Measurements from ENCODE around the gene SBK3.
"Not testable (repeated sequence)": the region's sequence is repeated elsewhere in the genome, so short reads cannot be mapped to it uniquely, and the experiment has no call there.

Gene SBK3

DNA sequence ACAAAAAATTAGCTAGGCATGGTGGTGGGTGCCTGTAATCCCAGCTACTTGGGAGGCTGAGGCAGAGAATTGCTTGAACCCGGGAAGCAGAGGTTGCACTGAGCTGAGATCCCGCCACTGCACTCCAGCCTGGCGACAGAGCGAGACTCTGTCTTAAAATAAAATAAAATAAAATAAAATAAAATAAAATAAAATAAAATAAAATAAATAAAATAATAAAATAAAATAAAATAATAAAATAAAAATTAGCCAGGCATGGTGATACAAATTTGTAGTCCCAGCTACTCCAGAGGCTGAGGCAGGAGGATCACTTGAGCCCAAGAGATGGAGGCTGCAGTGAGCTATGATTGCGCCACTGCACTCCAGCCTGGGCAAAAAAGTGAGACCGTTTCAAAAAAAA lies 28.6 kb upstream of the SBK3 start:
- FAIRE-seq = not testable (repeated sequence)

- FAIRE-seq = not testable (repeated sequence)
Observed at GRCh38 chr19:55569477-55569876, 24.1 kb upstream of the SBK3 start.

GRCh38 chr19:55567708-55568328 lies 22.5 kb upstream of the SBK3 start:
- FAIRE-seq = no peak

- FAIRE-seq = no peak
Observed at GRCh38 chr19:55566823-55567222, 21.5 kb upstream of the SBK3 start.

- no peak for FAIRE-seq
Observed at GRCh38 chr19:55563261-55563690, 17.9 kb upstream of the SBK3 start.

GRCh38 chr19:55559684-55560083 lies 14.3 kb upstream of the SBK3 start:
- FAIRE-seq = no peak

DNA sequence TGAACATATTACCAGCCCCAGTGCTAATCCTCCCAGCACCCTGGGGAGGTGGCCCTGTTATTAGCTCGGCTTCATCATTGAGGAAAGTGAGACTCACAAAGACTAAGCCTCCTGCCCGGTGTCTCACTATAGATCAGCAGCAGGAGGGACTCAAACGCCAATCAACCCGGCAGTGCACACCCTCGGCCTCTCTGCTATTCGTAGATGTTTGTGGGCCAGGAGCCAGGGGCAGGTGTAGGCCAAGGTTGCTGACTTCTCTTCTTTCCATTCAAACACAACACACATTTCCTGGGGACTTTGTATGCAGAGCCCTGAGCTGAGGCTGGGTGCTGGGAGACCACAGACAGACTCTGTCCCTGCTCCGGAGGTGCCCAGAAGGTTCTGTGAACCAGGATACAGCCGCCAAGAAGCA lies 9.4 kb upstream of the SBK3 start:
- no peak for FAIRE-seq

- FAIRE-seq = no peak
Observed at GRCh38 chr19:55554302-55554701, 9.0 kb upstream of the SBK3 start.

- FAIRE-seq = no peak
Observed at GRCh38 chr19:55553217-55554182, 8.2 kb upstream of the SBK3 start.

DNA sequence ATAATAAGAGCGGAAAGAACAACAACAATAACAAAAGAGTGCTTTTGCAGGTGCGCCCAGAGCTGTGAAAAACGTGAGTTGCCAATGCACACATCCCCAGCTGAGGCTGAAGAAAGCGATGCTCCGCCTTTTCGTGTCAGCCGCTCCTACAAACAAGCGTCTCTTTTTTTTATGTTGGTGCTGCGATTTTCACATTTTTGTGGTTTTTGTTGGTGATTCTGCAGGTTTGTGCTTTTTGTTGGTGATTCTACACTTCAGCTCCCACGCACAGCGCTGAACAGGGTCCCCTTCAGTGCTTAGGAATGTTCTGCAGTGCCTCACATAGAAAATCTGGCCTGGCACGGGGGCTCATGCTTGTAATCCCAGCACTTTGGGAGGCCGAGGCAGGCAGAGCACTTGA lies 7.3 kb upstream of the SBK3 start:
- no peak for FAIRE-seq

DNA sequence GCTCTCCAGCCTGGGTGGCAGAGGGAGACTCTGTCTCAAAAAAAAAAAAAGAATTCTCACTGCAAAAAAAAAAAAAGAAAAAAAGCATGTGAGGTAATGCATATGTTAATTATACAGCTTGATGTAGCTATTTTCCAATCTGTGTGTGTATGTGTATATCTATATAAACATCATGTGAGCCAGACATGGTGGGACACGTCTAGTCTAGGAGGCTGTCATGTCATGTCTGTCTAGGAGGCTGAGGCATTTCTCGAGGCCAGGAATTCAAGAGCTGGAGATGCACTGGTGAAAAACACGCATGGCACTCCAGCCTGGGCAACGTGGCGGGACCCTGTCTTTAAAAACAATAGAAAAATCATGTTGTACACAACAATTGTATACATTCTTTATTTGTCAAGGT lies 6.9 kb upstream of the SBK3 start:
- no peak for FAIRE-seq

DNA sequence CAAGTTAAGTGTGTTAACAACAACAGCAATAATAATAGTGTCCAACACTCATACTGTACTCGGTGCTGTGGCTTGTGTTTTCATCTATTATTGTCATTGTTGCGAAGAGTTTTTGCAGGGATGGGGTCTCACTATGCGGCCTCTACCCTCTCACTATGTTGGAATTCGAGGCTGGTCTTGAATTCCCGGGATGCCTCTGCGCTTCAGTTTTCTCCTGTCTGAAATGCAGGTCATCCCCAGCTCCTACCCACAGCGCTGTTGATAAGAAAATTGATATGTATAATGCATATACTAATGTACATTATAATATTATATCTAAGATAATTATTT lies 4.9 kb upstream of the SBK3 start:
- FAIRE-seq = no peak

- FAIRE-seq = no peak
Observed at GRCh38 chr19:55549500-55550320, 4.4 kb upstream of the SBK3 start.

GRCh38 chr19:55546822-55547614 lies 1.7 kb upstream of the SBK3 start:
- FAIRE-seq = no peak

GRCh38 chr19:55546011-55546410 lies 668 bp upstream of the SBK3 start:
- no peak for FAIRE-seq

DNA sequence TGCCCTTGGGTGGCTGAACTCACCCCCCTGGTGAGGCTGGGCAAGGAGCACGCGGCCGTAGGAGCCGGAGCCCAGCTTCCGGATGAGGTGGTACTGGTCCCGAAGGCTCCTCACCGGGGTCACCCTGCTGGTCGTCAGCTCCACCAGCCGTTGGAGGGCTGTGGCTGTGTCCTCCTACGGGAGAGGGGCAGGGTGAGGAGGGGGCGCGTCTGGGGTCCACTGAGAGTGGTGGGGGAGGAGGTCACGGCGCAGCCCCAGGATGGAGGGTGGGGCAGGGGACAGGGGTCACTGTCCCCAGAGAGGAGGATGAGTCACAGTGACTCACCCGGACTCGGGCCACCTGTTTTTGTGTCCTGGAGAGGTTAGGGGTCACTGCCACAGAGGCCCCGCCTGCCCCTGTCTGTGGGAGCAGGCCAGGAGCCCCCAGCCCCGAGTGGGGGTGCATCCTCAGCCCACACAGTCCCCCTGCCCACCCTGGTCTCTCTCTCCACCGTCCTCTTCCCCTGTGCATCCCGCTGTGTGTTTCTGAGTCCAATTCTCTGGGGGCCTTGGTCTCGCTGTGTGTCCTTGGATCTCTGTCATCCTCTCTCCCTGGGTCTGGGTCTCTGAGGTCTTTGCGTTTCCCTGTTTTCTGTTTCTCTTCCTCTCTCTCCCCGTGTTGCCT lies 435 bp downstream of the SBK3 start:
- no peak for FAIRE-seq

GRCh38 chr19:55544014-55544413 lies 1.3 kb downstream of the SBK3 start:
- no peak for FAIRE-seq

GRCh38 chr19:55543567-55543966 lies 1.8 kb downstream of the SBK3 start:
- FAIRE-seq = no peak

DNA sequence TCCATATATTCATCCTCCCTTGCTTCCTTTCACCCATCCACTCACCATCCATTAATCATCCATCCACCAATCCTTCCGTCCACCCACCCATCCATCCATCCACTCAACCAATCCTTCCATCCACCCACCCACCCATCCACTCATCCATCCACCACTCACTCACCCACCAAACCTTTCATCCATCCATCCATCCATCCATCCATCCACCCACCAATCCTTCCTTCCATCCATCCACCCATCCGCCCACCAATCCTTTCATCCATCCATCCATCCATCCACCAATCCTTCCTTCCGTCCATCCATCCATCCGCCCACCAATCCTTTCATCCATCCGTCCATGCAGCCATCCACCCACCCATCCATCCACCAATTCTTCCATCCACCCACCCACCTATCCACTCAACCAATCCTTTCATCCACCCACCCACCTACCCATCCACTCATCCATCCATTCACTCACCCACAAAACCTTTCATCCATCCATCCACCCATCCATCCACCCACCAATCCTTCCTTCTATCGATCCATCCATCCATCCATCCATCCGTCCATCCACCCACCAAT lies 3.0 kb downstream of the SBK3 start:
- FAIRE-seq = no peak

GRCh38 chr19:55541091-55541490 lies 4.3 kb downstream of the SBK3 start:
- no peak for FAIRE-seq

DNA sequence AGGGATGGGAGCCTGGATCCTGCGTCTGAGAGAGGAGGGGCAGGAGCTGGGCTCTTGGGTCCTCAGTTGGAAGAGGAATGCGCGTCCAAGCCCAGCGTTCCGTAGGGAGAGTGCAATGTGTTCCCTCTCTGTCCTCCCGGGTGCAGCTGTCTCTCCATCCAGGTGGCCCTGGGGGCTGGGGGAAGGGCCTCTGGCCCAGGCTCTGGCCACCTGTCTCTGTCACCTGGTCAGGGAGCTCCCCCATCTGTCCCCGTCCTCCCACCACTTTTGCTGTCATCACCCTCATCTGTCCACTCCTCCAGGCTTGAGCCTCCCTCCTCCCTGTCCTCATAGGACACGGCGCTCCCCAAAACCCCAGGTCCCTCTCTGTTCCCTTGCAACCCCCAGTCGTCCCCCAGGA lies 4.7 kb downstream of the SBK3 start:
- no peak for FAIRE-seq
